Adrenal gland (tissue), 12 donors: Measurements from ENCODE around the gene ACAA2. TPM values are rescaled to one million over a fixed set of nuclear protein-coding genes. Genes with fewer than 3 reads are reported as not detected.
"Not testable (repeated sequence)": the region's sequence is repeated elsewhere in the genome, so short reads cannot be mapped to it uniquely, and the experiment has no call there.

ENCODE experiments used
- DNase-seq, 7 donors: peaks; one replicate each; pipeline ENCODE4 v3.0.0-alpha.2; 2019 to 2020
- H3K27ac ChIP-seq, 5 donors: fragments of 200-600 bp; sonication (generic) in 4 of 5; 1 replicate in 3 of 5; 2 replicates in 2 of 5; pipeline versions ENCODE4 v1.5.1 to v1.8.0; 2016 to 2020; ENCODE audit warnings: mild to moderate bottlenecking in 1 of 5
- H3K27me3 ChIP-seq: fragments of 200-600 bp; 2 replicates; pipeline ENCODE4 v1.8.0; 2021
- H3K36me3 ChIP-seq, 2 donors: fragments of 200-600 bp; replicated peaks in 1 of 2; 1 replicate in 1 of 2; 2 replicates in 1 of 2; pipeline versions ENCODE4 v1.5.1 to v1.8.0; 2018 to 2022
- H3K4me1 ChIP-seq, 2 donors: fragments of 200-600 bp; replicated peaks in 1 of 2; 1 replicate in 1 of 2; 2 replicates in 1 of 2; pipeline versions ENCODE4 v1.5.1 to v1.8.0; 2018 to 2021
- H3K4me3 ChIP-seq, 4 donors: fragments of 200-600 bp; sonication (generic) in 3 of 4; one replicate each; pipeline ENCODE4 v1.5.1; 2016 to 2018
- H3K9me3 ChIP-seq, 3 donors: fragments of 200-600 bp; sonication (generic) in 1 of 3; replicated peaks in 1 of 3; 1 replicate in 2 of 3; 2 replicates in 1 of 3; pipeline versions ENCODE4 v1.5.1 to v1.8.0; 2016 to 2021
- POLR2A ChIP-seq, 2 donors: fragments of 450-650 bp; IDR thresholded peaks; one replicate each; pipeline ENCODE4 v1.6.1; 2017; ENCODE audit warnings: antibody characterized with exemption in 2 of 2, mild to moderate bottlenecking in 2 of 2, moderate library complexity in 1 of 2
- WGBS, 4 donors: extraction: QIAGEN DNeasy Blood & Tissue Kit in 2 of 4; methylation state at CpG; one replicate each; pipeline versions ENCODE4 v1.1.5 to v1.1.7; 2013 to 2017; 5-methylcytosine and 5-hydroxymethylcytosine counted together
- intact Hi-C, 2 donors: fragments of 100-400 bp; cut with DNase I; formaldehyde crosslinking; loops; one replicate each; pipeline versions ENCODE4 v1.14.1 to v1.15.0; 2022 to 2023
- polyA plus RNA-seq, 3 donors: library from polyadenylated mRNA; stranded (reverse); fragments of 200-250 nt in 2 of 3; fragments of 350-450 nt in 1 of 3; fragmentation: Illumina TruSeq in 1 of 3; extraction: RNeasy Lipid Tissue Mini Kit (QIAGEN cat#74804) in 1 of 3; gene quantifications; one replicate each; pipeline ENCODE4 v1.2.3, GENCODE V29; 2013 to 2014
- total RNA-seq, 9 donors: library from RNA; depleted of rRNA in 4 of 9; stranded (reverse); fragments of >200 nt in 4 of 9; fragments of 120-200 nt in 1 of 9; fragmentation: NEBNext Ultra II Directional in 1 of 9; extraction: Animal tissue kit (Norgen Biotek cat#: 25700) in 1 of 9; gene quantifications; one replicate each; pipeline versions ENCODE4 v1.1.0 to v1.2.4, GENCODE V29; 2013 to 2023
- TF ChIP-seq, protein P1 (sequence below), 6 experiments: fragments of 450-650 bp in 4 of 6; fragments of 200-600 bp in 2 of 6; sonication (generic) in 1 of 6; IDR thresholded peaks; 1 replicate in 5 of 6; 2 replicates in 1 of 6; pipeline versions ENCODE4 v1.5.1 to v1.8.0; 2016 to 2021; ENCODE audit warnings: antibody characterized with exemption in 6 of 6, mild to moderate bottlenecking in 2 of 6, moderate library complexity in 1 of 6
- donor health status: healthy with polysubstance abuse.
- donor health status: Bipolar disorder and iron deficiency.
- donor health status: DM: yes; HTN: yes; CAD: no.
- donor health status: DM: no; HTN: no; CAD: no.
- donor health status: DM: no; HTN: no; CAD: no.
- donor health status: DM: yes; HTN: yes; CAD: no.

The ACAA2 gene
- total and polyA plus RNA-seq, 12 donors, result 21.4 to 197 (median 105) TPM

- H3K27ac ChIP-seq, result no peak overlapping the region
- no peaks in the 10 kb centered on the region for H3K9me3 ChIP-seq
- no peaks in the 10 kb centered on the region for H3K27me3 ChIP-seq
- DNase-seq, result no peak
- H3K36me3 ChIP-seq, result peaks cover 0 to 34% of the 10 kb centered on the region in 2 donors
- intact Hi-C loops, result no loop called here
- 94 to 97% (median 95%) methylated on average over 7 of the region's 7 CpGs for WGBS, 4 donors
- H3K4me1 ChIP-seq, result no peaks in the 10 kb centered on the region
- TF ChIP-seq, protein P1, sequence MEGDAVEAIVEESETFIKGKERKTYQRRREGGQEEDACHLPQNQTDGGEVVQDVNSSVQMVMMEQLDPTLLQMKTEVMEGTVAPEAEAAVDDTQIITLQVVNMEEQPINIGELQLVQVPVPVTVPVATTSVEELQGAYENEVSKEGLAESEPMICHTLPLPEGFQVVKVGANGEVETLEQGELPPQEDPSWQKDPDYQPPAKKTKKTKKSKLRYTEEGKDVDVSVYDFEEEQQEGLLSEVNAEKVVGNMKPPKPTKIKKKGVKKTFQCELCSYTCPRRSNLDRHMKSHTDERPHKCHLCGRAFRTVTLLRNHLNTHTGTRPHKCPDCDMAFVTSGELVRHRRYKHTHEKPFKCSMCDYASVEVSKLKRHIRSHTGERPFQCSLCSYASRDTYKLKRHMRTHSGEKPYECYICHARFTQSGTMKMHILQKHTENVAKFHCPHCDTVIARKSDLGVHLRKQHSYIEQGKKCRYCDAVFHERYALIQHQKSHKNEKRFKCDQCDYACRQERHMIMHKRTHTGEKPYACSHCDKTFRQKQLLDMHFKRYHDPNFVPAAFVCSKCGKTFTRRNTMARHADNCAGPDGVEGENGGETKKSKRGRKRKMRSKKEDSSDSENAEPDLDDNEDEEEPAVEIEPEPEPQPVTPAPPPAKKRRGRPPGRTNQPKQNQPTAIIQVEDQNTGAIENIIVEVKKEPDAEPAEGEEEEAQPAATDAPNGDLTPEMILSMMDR (IDR thresholded peaks at IDR 0.05), result no peak
- no peak for TF ChIP-seq POLR2A (IDR thresholded peaks at IDR 0.05)
- H3K4me3 ChIP-seq, result no peak overlapping the region
These were observed 17.5 kb downstream of the ACAA2 start for GRCh38 chr18:49795612-49796552.

DNA sequence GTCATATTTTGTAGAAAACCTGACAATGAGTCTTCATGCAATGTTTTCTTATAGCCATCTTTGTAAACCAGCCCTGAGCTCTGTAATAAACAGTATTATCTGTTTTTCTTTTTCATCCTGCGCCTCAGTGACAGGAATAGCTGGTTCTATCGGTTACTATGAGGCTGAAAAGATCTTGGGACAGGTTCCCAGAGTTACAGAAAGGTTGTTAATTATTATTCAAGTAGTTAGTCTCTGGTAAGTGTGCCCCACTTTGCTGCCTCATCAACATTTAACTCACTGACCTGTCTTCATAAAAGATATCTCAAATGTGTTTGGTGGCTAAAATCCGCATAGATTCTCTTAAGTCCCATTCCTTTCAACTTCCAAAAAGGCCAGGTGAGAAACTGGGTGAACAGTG lies 18.6 kb downstream of the ACAA2 start:
- peaks cover 0 to 44% of the 10 kb centered on the region in 2 donors for H3K36me3 ChIP-seq
- intact Hi-C loops, result no loop called here

GRCh38 chr18:49789560-49790134 lies 23.7 kb downstream of the ACAA2 start:
- H3K27me3 ChIP-seq, DNase-seq, H3K4me1 ChIP-seq, H3K4me3 ChIP-seq, intact Hi-C loops, H3K9me3 ChIP-seq, H3K27ac ChIP-seq: not testable (repeated sequence)
- H3K36me3 ChIP-seq, result peaks cover 0 to 48% of the 10 kb centered on the region in 2 donors
- 87 to 94% (median 93%) methylated on average over 8 of the region's 8 CpGs for WGBS, 4 donors

More for the DNA sequence above, 18.6 kb downstream of the ACAA2 start:
- H3K9me3 ChIP-seq, result no peaks in the 10 kb centered on the region
- H3K27me3 ChIP-seq, result no peaks in the 10 kb centered on the region
- H3K4me1 ChIP-seq, result no peaks in the 10 kb centered on the region
- TF ChIP-seq, protein P1 (IDR thresholded peaks at IDR 0.05), result no peak
- TF ChIP-seq POLR2A (IDR thresholded peaks at IDR 0.05), result no peak
- no peak overlapping the region for H3K27ac ChIP-seq
- DNase-seq, result no peak
- 97 to 100% (median 98%) methylated on average over 3 of the region's 3 CpGs for WGBS, 4 donors
- no peak overlapping the region for H3K4me3 ChIP-seq

- intact Hi-C loops, result no loop called here
These were observed 24.9 kb downstream of the ACAA2 start for GRCh38 chr18:49788327-49788898.

More at GRCh38 chr18:49788327-49788898, 24.9 kb downstream of the ACAA2 start:
- H3K27me3 ChIP-seq, result no peaks in the 10 kb centered on the region
- no peaks in the 10 kb centered on the region for H3K9me3 ChIP-seq
- peak overlapping the region in 1 of 4 donors; percentile 9 for H3K4me3 ChIP-seq
- H3K27ac ChIP-seq, result peak overlapping the region in 1 of 5 donors; percentile 9
- WGBS, 4 donors, result 53 to 60% (median 57%) methylated on average over 5 of the region's 5 CpGs
- peaks cover 0 to 44% of the 10 kb centered on the region in 2 donors for H3K36me3 ChIP-seq
- peaks cover 0 to 12% of the 10 kb centered on the region in 2 donors for H3K4me1 ChIP-seq
- TF ChIP-seq, protein P1 (IDR thresholded peaks at IDR 0.05), result no peak
- no peak for TF ChIP-seq POLR2A (IDR thresholded peaks at IDR 0.05)
- DNase-seq, result no peak
